Memory B cell (primary cell): ENCODE measurements around the gene HOXC9.

ENCODE experiments used
- ATAC-seq: fragments of 150-1000 bp; cut with Tn5 transposase; 2 replicates; pipeline ENCODE4 v1.10.0; 2021; ENCODE audit warnings: low read depth, mild to moderate bottlenecking, moderate library complexity
- DNase-seq, 2 donors: peaks; one replicate each; pipeline ENCODE4 v3.0.0; 2022; ENCODE audit warnings: low spot score in 2 of 2
- H3K27ac Mint-ChIP-seq: one replicate; pipeline ENCODE4 v1.8.0; 2022; ENCODE audit warnings: mild to moderate bottlenecking, moderate library complexity, mixed read lengths
- H3K27me3 Mint-ChIP-seq: one replicate; pipeline ENCODE4 v1.8.0; 2022; ENCODE audit warnings: mixed read lengths
- H3K36me3 Mint-ChIP-seq: one replicate; pipeline ENCODE4 v1.8.0; 2022; ENCODE audit warnings: mild to moderate bottlenecking, mixed read lengths
- H3K4me1 Mint-ChIP-seq: one replicate; pipeline ENCODE4 v1.8.0; 2022; ENCODE audit warnings: mixed read lengths
- H3K4me3 Mint-ChIP-seq: one replicate; pipeline ENCODE4 v1.8.0; 2022; ENCODE audit warnings: mild to moderate bottlenecking, moderate library complexity, mixed read lengths
- H3K9me3 Mint-ChIP-seq: one replicate; pipeline ENCODE4 v1.8.0; 2022; ENCODE audit warnings: mixed read lengths

HOXC9 gene

DNA sequence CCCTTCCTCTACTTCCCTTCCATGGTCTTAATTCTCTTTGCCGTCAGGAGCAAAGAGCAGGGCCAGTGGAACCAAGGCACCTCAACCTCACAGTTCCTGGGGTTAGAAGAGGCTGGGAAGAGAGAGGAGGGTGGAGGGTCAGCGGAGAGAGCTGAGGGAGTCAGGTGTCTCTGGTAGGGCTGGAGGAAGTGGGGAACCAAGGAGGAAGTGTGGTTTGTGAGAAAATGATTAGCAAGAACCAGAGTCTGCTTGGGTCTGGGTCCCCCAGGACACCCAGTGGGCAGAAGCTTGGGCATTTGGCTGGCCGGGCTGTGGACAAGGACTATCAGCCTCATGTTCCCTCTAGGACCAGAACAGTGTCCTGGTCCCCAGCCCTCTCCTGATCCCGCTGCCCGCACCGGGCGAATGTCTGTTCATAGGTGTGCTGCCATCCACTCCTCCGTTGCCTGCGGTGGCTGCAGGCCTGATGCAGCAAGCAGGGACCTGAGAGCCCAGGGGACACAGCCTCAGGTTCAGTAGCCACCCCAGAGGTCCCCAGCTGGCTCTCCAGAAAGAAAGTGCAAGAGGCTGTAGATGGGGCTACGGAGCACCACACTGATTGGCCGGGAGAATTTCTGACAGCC, 42.9 kb upstream of the HOXC9 start:
- Mint-ChIP-seq H3K4me3 (peak overlapping the region; percentile 24), H3K36me3 (peaks cover 3% of the 10 kb centered on the region), H3K27me3 (peaks cover 36% of the 10 kb centered on the region), H3K4me1 (peaks cover 11% of the 10 kb centered on the region), H3K27ac (peak overlapping the region; percentile 67), H3K9me3 (peaks cover 6% of the 10 kb centered on the region)
- DNase-seq = no peak
- peak; percentile 38 for ATAC-seq

DNA sequence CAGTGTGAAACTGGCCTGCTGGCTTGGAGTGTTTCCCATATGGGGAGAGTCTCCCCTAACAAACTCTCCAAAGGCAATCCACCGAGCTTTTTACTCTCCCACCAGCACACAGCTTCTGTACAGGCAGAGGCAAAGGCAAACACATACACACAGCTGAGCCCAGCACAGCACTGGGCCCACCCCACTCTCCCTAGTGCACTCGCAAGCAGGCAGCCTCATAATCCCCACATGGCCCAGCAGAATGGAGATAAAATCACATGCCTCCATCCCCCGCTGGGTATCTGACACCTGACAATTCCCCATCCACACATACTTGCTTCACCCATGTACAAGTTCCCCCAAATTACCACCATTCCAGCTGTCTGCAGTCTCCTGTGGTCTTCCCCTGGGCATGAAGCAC, 41.8 kb upstream of the HOXC9 start:
- Mint-ChIP-seq H3K27ac (no peak overlapping the region), H3K9me3 (peaks cover 6% of the 10 kb centered on the region)

DNA sequence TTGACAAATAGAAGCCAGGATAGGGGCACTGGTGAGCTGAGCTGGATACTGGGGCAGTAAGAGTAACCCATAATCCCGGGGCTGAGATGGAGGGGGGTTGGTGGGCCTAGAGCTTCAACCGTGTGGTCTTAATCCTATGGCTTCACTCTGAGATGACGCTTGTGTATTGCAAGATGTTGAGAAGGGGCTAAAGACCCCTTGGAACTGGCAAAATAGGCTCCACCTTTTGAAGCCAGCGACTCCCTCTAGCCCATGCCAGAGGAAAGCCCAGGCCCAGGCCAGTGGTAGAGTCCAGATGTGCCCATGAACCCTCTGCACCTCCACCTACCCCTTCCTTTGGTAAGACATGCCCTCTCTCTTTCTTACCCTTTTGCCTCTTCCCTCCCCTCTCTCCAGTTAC, 40.6 kb upstream of the HOXC9 start:
- Mint-ChIP-seq H3K9me3 (peaks cover 4% of the 10 kb centered on the region), H3K27me3 (peaks cover 38% of the 10 kb centered on the region), H3K4me3 (no peak overlapping the region), H3K4me1 (peaks cover 16% of the 10 kb centered on the region), H3K36me3 (peaks cover 3% of the 10 kb centered on the region), H3K27ac (no peak overlapping the region)
- ATAC-seq = no peak
- DNase-seq = no peak

More for the DNA sequence above, 41.8 kb upstream of the HOXC9 start:
- ATAC-seq = no peak
- Mint-ChIP-seq H3K36me3 (peaks cover 3% of the 10 kb centered on the region), H3K4me3 (no peak overlapping the region), H3K4me1 (peaks cover 11% of the 10 kb centered on the region), H3K27me3 (peaks cover 40% of the 10 kb centered on the region)
- no peak for DNase-seq

DNA sequence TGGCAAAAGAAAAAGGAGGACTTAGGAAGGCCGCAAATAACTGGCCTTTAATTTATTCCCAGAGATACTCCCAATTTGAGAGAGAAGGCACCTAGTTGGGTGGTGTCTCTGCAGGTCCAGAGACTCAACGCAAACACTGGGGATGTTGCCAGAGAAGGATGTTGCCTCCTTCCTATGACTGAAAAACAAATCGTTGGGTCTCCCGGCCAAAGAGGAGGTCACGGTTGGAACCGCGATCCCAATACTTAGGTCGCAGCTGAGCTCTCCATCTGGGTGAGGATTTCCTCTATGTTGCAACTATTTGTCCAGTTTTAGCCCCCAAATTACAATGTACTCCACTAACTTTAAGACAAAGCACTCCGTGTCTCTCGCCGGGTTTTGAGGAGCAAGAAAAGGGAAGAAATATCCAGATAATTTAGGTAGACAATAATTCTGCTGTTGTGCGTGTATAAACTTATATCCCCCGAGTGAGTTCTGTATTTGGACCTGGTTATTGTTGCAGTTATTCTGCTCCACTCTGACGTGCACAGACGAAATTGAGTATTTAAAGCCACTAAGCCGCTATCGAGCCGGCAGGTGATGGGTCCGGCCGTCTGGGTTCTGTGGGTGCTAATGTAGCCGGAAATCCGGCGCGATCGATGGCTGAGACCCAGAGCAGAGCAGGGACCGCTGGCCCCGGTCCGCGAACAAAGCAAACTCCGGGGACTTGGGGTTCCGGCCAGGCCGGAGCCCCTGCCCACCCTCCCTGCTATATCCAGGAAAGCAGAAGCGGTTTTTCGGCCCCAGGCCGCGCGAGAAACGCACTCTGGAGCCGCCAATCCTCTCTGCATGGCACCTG, 39.6 kb upstream of the HOXC9 start:
- Mint-ChIP-seq H3K27me3 (peaks cover 42% of the 10 kb centered on the region), H3K9me3 (peaks cover 5% of the 10 kb centered on the region), H3K4me3 (no peak overlapping the region), H3K36me3 (peaks cover 4% of the 10 kb centered on the region), H3K4me1 (peaks cover 21% of the 10 kb centered on the region), H3K27ac (peak overlapping the region; percentile 0)
- DNase-seq (no peak), ATAC-seq (no peak)

DNA sequence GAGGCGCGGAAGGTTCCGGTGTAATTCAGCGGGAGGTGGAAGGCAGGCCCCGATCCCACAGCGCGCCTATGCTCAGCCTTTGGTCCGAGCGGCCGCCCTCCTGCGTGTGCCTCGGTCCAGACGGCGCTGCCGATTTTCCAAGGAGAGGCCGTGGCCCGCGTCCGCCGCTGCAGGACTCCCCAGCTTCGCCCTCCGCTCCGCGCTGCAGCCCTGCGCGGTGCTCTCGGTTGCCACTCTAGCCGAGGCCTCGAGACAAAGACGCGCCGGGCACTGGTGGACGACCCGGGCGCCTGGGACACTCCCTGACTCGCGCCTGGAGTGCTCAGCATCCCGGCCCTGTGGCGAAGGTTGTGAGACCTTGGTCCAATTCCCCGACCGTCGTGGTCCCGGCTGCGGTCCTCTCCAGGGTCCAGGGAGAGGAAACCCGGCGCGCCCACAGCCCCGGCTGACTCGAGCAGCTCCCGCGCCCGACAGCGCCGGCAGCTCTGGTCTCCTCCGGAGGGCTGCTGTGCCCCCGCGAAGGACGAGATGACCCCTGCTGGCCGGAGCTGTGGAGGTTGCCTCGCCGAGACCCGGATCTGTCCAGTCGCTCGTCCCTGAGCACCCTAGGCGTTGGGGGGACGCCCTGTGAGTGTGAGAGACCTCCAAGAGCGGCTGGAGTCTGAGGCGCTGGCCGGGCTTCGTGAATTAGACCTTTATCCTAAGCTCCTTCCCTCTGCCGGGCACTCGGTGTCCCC, 38.8 kb upstream of the HOXC9 start:
- no peak for DNase-seq
- H3K9me3 Mint-ChIP-seq = peaks cover 5% of the 10 kb centered on the region
- no peak overlapping the region for H3K27ac Mint-ChIP-seq
- peaks cover 22% of the 10 kb centered on the region for H3K4me1 Mint-ChIP-seq
- H3K27me3 Mint-ChIP-seq = peaks cover 42% of the 10 kb centered on the region
- no peak for ATAC-seq
- H3K4me3 Mint-ChIP-seq = no peak overlapping the region
- H3K36me3 Mint-ChIP-seq = peaks cover 3% of the 10 kb centered on the region

DNA sequence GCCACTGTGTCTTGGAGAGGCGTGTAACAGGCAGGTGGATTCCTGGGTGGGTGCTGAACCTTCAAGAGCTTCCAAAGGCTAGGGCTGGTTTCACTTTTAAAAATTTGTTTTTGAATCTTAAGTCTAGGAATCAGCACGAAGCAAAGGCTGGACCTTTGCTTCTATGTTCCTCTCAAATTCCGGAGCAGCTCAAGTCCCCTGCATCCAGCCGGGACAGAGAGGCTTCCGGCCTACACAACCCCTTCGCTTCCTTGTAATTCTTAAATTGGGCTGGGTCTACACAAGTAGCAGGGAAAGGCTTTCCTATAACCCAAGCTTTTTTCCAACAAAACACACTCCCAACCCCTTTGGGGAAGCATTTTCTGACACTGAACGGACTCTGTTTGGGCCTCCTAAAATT, 37.0 kb upstream of the HOXC9 start:
- ATAC-seq = no peak
- H3K4me3 Mint-ChIP-seq = no peak overlapping the region
- H3K36me3 Mint-ChIP-seq = peaks cover 3% of the 10 kb centered on the region
- H3K9me3 Mint-ChIP-seq = peaks cover 5% of the 10 kb centered on the region
- DNase-seq = no peak
- peaks cover 47% of the 10 kb centered on the region for H3K27me3 Mint-ChIP-seq
- peaks cover 21% of the 10 kb centered on the region for H3K4me1 Mint-ChIP-seq
- H3K27ac Mint-ChIP-seq = no peak overlapping the region

DNA sequence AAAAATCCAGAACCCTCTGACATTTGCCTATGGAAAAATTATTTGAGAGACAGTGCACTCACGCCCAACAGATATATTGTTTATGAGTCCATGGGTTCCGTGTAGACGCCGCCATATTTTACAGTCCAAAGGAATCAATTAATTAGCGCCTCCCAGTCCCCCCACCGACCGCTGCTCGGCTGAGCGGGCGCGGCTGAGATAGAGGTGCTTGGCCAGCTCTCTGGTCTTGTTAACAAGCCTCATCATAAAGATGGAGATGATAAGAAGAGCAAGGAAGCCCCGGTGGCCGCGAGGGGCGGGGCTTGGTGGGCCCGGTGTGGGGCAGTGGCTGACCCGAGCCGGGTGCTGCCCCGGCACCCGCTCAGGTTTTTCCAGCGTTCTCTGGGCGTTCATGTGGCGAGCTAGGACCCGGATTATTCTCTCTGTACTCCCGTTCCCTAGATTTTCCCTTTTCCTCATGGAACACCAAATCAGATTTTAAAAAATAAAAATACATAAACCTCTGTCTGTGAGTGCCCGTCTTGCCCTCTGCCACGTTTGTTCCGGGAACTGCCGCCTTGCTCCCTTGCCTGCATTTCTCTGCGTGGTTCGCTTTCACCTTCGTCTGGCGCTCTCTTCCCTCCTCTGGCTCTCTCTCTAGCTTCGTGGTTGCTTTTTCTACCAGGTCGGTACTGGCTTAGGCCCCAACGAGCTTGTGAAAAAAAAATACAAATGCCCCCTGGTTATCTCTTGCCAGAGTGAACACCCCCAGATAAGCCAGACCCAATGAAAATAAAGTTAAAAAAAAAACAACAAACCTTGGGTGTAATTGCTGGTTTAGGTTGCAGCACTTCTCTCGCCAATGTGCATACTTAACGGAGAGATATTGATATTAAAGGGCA, 36.3 kb upstream of the HOXC9 start:
- Mint-ChIP-seq H3K27ac (no peak overlapping the region), H3K4me1 (peaks cover 21% of the 10 kb centered on the region), H3K9me3 (peaks cover 5% of the 10 kb centered on the region), H3K4me3 (no peak overlapping the region), H3K36me3 (peaks cover 3% of the 10 kb centered on the region), H3K27me3 (peaks cover 46% of the 10 kb centered on the region)
- DNase-seq = no peak
- no peak for ATAC-seq

DNA sequence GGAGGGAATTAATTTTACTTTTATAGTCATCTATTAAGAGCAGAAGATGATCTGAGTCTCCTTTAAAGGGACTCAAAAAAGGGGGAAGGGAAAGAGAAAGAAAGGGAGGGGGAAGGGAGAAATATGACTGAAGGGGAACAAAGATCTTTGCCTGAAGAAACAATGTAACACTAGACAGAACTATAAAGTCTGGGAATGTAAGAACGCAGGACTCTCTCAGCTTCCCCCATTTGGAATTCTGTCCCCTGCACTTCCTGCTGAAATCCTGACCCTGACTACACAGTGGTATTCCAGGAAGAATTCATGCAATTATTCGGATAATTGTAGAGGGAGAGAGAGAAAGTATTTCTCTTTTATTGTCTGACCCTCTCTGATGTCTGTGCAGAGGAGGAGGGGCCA, 35.6 kb upstream of the HOXC9 start:
- Mint-ChIP-seq H3K4me1 (peaks cover 21% of the 10 kb centered on the region), H3K27me3 (peaks cover 48% of the 10 kb centered on the region), H3K9me3 (peaks cover 5% of the 10 kb centered on the region), H3K27ac (no peak overlapping the region), H3K4me3 (no peak overlapping the region), H3K36me3 (peaks cover 3% of the 10 kb centered on the region)
- ATAC-seq (no peak), DNase-seq (no peak)

DNA sequence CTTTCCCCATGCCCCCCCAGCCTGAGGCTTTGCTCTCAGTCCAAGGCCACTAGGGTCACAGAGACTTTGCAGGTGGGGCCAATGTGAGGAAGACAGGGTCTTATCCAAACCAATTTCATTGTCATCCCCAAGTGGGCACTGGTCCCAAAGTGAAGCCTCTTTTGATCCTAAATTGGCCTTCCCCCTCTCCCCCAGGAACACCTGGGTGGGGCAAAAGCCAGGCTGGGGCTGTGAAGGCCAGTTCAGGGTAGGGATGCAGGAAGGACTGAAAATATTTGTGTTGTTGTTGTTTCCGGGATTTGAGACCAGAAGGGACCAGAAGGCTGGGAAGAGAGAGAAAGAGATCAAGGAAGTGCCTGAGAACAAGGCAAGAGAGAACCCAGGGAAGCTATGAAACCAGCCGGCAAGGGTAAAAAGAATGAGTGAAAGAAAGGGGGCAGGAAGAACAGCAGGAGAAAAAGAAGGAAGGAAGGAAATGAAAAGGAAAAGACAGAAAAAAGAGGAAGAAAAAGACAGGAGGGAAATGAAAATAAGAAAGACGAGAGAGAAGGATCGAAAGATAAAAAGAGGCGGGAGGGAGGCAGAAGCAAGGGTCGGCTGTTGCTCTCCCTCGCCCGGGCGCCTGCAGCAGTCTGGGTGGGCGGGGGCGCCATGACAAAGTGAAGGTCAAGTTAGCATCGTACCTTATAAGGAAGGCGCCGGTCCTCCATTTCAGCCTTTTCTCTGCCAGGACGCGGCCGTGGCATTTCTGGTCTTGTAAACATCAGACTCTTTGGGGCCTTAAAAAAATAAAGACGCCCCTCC, 34.5 kb upstream of the HOXC9 start:
- peaks cover 3% of the 10 kb centered on the region for H3K9me3 Mint-ChIP-seq
- no peak for DNase-seq
- peaks cover 3% of the 10 kb centered on the region for H3K36me3 Mint-ChIP-seq
- H3K4me1 Mint-ChIP-seq = peaks cover 21% of the 10 kb centered on the region
- H3K27ac Mint-ChIP-seq = peak overlapping the region; percentile 16
- no peak overlapping the region for H3K4me3 Mint-ChIP-seq
- no peak for ATAC-seq
- H3K27me3 Mint-ChIP-seq = peaks cover 42% of the 10 kb centered on the region

DNA sequence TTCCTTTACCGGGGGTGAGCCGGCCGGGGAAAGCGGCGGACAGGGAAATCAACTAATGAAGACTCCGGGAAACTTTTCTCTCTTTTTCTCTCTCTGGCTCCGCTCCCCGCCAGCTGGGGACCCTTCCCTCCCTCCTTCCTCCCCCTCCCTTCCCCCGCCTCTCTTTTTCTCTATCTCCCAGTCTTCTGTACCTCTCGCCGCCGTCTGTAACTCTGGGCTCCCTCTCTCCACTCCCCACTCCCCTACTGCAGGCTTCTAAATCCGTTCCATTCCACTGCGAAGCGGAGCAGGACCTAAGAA, 33.9 kb upstream of the HOXC9 start:
- peak overlapping the region; percentile 26 for H3K27ac Mint-ChIP-seq
- peaks cover 21% of the 10 kb centered on the region for H3K4me1 Mint-ChIP-seq
- peaks cover 45% of the 10 kb centered on the region for H3K27me3 Mint-ChIP-seq
- DNase-seq (no peak), ATAC-seq (no peak)
- peak overlapping the region; percentile 43 for H3K4me3 Mint-ChIP-seq
- peaks cover 3% of the 10 kb centered on the region for H3K9me3 Mint-ChIP-seq
- H3K36me3 Mint-ChIP-seq = peaks cover 3% of the 10 kb centered on the region

DNA sequence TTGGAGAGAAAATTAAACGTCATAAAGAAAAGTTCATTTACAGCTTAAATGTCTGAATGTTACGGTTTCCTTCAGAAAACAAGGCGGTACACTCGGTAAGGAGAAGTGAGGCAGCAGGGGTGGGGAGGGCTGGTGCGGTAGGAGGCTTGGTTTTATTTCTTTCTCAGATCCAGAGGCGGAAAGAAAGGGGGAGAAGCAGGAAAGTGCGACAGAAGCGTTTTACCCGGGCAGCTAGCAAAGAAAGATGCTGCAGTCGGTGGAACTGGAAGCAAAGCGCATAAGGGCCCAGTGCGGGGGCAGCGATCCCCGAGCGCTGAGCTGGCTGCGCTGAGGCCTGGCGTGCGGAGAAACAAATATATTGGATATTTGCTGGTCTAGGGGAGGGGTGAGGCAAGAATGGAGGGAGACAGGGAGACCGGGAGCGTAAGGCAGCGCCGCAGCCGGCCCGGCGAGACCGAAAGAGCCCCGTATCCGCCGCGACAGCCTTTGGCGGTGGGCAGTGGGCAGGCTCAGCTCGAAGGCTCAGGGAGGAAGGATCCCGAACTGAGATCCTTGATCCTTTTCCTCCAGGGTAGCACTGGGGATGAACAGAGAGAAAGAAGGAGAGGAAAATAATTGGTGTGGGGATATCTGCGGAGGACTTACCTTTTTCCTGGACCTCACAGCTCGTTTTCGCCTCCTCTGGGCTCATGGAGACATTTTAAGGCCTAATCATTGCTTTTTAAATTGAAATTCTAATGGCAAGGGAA, 33.4 kb upstream of the HOXC9 start:
- no peak for ATAC-seq
- Mint-ChIP-seq H3K36me3 (peaks cover 3% of the 10 kb centered on the region), H3K4me3 (peak overlapping the region; percentile 43), H3K27ac (peak overlapping the region; percentile 26), H3K4me1 (peaks cover 21% of the 10 kb centered on the region), H3K27me3 (peaks cover 49% of the 10 kb centered on the region), H3K9me3 (peaks cover 3% of the 10 kb centered on the region)
- no peak for DNase-seq

DNA sequence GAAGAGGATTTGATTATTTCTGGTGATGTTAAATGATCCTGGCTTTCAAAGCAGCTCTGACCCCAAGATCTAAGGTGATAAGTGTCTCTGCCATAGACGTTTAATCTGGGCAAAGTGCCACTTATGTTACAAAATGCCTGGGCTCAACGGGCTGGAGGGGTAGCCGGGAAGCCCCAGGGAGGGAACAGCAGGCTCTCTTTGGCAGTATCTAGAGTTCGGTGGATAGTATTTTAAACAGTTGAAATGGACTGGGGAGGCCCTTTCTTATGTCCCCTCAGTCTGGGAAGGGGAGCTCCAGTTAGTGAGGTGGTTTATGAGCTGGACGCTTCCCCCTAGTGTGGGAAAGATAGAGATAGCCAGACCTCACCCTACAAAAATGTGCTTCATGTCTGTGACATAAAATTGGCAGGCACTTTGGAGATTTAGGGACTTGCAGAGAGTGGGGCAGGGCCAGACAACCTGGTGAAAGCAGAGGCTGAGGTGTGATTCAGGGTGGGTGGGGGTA, 32.5 kb upstream of the HOXC9 start:
- H3K4me1 Mint-ChIP-seq = peaks cover 21% of the 10 kb centered on the region
- no peak overlapping the region for H3K27ac Mint-ChIP-seq
- no peak for ATAC-seq
- peaks cover 3% of the 10 kb centered on the region for H3K9me3 Mint-ChIP-seq
- H3K36me3 Mint-ChIP-seq = peaks cover 3% of the 10 kb centered on the region
- H3K4me3 Mint-ChIP-seq = no peak overlapping the region
- no peak for DNase-seq
- peaks cover 57% of the 10 kb centered on the region for H3K27me3 Mint-ChIP-seq
